Posterior cingulate gyrus (tissue), 11 donors: ENCODE measurements around the gene PCGF3.
"Not testable (repeated sequence)": the region's sequence is repeated elsewhere in the genome, so short reads cannot be mapped to it uniquely, and the experiment has no call there.

ENCODE experiments used
- DNase-seq, 10 donors: peaks; one replicate each; pipeline versions ENCODE4 v3.0.0 to v3.0.0-alpha.2; 2020 to 2021; ENCODE audit warnings: mixed read lengths in 3 of 10
- intact Hi-C: fragments of 100-400 bp; cut with DNase I; formaldehyde crosslinking; loops from one replicate; pipeline ENCODE4 v1.15.1; 2023

Gene PCGF3

GRCh38 chr4:666822-667544 lies 38.6 kb upstream of the PCGF3 start:
- peak in 4 of 10 donors; percentile 24 to 84 (median 64) for DNase-seq
- intact Hi-C loops = no loop called here

GRCh38 chr4:667545-667925 lies 38.1 kb upstream of the PCGF3 start:
- intact Hi-C loops = no loop called here
- DNase-seq = peak in 4 of 10 donors; percentile 15 to 35 (median 22)

DNA sequence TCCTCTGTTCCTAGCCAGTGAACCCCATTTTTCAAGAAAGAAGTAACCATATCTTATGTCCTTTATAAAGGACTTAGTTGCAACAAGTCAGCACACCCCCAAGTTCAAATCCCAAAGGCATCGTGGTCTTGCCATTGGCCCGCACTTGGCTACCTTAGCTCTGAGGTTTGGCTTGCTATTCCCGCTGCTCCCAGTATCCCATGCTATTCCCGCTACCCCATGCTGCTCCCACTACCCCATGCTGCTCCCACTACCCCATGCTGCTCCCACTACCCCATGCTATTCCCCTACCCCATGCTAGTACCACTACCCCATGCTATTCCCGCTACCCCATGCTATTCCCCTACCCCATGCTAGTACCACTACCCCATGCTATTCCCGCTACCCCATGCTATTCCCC lies 37.4 kb upstream of the PCGF3 start:
- intact Hi-C loops = not testable (repeated sequence)
- peak in 1 of 10 donors; percentile 68 for DNase-seq

GRCh38 chr4:669806-670559 lies 35.6 kb upstream of the PCGF3 start:
- intact Hi-C loops = loop anchor here (10.0 kb wide), 2 partner anchors 65 to 195 kb away; no protein-coding TSS in a partner anchor
- DNase-seq = peak in 3 of 10 donors; percentile 21 to 57 (median 47)

DNA sequence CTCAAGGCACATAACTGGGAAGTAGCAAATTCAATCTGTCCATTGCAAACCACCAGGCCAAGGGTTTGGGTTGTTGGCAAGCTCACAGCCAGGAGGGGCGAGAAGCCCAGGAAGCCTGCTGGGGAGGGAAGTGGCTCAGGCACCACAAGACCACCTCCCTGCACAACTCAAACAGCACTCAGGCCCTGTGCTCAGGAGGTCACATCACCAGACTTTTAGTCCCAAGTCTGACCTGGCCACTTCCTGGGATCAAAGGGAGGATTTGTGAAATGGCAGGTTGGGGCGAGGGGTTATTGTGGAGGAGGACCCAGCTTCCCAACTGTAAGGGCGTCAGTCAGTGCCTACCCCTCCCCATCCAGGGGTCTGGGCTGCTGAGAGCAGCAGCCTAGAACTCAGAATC lies 33.9 kb upstream of the PCGF3 start:
- DNase-seq = no peak
- intact Hi-C loops = loop anchor here (10.0 kb wide), 2 partner anchors 67 to 197 kb away; no protein-coding TSS in a partner anchor

- intact Hi-C loops = loop anchor here (10.0 kb wide), 2 partner anchors 69 to 199 kb away; no protein-coding TSS in a partner anchor
- peak in 2 of 10 donors; percentile 79 to 88 for DNase-seq
Observed at GRCh38 chr4:673349-674091, 32.1 kb upstream of the PCGF3 start.

DNA sequence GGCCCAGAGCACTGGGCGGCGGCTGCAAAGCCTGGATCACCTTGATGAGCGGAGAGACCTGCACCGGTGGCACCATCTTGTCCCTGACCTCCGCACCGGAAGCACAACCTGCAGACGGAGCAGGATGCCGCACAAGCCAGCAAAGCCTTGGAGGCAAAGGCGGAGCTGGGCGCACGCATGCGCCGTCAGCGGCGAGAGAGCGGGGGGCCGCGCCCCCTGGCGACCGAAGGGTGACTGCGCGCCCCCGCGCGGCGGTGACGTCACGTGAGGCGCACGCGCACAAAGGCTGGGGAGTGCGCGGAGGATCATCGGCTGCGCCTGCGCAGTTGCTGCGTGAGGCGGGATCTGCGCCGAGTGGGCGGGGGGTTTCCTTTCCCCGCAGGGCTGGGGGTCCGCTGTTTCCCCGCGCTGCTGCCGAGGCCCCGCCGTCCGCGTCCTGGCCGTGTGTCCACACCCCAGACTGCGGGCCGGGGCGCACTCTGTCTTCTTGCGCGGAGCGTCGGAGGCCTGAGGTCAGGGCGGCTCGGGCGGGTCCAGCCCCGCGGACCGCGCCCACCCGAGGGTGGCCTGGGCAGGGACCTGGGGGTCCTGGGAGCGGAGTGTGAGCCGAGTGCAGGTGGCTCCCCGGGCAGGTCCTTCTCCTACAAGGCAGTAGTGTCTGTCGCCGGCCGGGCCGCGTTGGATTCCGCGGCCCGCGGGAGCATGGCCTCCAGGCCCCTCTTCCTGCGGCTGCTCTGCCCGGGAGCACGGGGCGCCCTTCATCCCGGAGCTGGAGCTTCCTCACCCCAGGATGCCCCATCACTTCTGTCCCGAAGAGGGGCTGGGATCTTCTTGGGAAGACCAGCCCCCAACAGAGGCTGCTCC lies 31.2 kb upstream of the PCGF3 start, which contains the start of the genes ATP5ME and MYL5:
ATP5ME (minus strand) TSS at position 105 of the 864 bp plus-strand sequence; CDS start at position 76, 29 bp downstream.
MYL5 (plus strand) TSS at position 371 of the 864 bp plus-strand sequence. CDS start 3,485 bp downstream, outside the sequence.
- peak; percentile 91 to 99 (median 95) for DNase-seq
- intact Hi-C loops = loop anchor here (10.0 kb wide), 2 partner anchors 70 to 200 kb away; no protein-coding TSS in a partner anchor

DNA sequence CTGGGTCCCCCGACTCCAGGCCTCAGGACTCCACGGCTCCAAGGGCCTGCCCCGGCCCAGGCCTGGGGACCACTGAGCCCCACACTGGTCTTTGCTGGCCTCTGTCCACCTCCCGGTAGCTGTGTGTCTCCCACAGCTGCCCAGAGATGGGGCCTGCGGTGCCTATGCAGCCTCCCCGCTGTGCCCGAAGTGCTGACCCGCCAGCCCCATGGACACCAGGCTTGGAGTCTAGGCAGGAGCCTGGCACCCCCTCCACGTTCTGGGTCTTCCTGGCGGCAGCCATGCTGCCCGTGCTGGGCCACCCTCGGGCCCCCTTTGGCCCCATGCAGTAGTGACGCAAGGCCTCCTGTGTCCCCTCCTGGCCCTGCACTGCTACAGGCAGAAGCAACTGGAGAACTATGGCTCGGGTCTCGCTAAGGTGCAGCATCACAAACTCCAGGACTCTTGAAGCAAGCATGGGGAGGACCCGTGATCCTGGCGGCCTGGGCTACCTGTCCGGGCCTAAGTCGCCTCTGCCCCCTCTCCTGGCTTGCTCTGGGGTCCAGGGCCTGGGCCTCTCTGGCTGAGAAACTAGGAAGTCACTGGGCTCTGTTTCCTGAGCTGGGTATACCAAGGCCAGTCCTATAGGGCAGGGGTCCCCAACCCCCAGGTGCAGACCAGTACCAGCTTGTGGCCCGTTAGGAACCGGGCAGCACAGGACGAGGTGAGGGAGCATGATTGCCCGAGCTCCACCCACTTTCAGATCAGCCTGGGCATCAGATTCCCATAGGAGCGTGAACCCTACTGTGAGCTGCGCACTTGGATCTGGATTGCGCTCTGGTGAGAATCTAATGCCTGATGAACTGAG lies 30.4 kb upstream of the PCGF3 start:
- DNase-seq = peak in 2 of 10 donors; percentile 73 to 87
- intact Hi-C loops = loop anchor here (10.0 kb wide), 2 partner anchors 70 to 200 kb away; no protein-coding TSS in a partner anchor

DNA sequence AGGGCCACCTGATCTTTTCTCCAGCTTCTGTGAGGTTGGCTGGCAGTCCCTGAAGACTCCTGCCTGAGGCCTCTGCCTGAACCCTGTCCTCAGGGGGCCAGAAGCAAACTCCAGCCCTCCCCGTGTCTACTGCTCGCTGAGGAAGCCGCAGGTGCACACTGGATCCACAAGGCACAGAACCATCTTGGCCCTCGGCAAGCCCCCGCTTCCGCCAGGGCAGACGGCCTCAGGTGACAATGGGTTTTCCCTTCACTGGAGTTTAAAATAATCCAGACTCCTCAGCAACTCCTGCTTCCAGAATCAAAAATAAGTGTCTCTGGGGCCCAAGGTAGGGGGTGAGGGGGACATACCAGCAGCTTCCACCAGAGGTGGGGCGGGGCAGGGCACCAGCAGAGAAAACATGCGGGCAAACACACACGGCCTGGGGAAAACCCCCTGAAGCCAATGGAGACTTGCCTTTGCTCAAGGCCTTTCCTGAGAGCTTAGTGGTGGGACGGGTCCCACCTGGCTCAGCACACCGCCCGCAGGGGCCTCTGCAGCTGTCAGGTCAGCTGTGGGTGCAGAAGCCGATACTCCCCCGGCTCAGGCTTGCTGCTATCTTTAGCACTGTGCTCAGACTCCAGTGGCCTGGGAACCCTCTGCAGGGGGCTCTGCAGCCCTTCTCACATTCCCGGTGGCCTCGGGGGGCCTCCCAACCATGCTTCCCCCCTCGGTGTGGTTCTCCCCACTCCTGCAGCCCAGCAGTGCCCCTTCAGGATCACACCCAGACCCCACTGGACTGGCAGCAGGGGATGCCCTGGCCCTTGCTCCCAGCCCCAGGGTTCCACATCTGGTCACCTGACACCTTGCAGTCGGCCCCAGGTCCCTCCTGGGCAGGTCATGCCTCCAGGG lies 29.4 kb upstream of the PCGF3 start:
- DNase-seq = peak in 1 of 10 donors; percentile 64
- intact Hi-C loops = loop anchor here (10.0 kb wide), 2 partner anchors 71 to 201 kb away; no protein-coding TSS in a partner anchor

GRCh38 chr4:676871-677235 lies 28.8 kb upstream of the PCGF3 start:
- DNase-seq = peak in 1 of 10 donors; percentile 79
- intact Hi-C loops = loop anchor here (10.0 kb wide), 2 partner anchors 72 to 202 kb away; no protein-coding TSS in a partner anchor

DNA sequence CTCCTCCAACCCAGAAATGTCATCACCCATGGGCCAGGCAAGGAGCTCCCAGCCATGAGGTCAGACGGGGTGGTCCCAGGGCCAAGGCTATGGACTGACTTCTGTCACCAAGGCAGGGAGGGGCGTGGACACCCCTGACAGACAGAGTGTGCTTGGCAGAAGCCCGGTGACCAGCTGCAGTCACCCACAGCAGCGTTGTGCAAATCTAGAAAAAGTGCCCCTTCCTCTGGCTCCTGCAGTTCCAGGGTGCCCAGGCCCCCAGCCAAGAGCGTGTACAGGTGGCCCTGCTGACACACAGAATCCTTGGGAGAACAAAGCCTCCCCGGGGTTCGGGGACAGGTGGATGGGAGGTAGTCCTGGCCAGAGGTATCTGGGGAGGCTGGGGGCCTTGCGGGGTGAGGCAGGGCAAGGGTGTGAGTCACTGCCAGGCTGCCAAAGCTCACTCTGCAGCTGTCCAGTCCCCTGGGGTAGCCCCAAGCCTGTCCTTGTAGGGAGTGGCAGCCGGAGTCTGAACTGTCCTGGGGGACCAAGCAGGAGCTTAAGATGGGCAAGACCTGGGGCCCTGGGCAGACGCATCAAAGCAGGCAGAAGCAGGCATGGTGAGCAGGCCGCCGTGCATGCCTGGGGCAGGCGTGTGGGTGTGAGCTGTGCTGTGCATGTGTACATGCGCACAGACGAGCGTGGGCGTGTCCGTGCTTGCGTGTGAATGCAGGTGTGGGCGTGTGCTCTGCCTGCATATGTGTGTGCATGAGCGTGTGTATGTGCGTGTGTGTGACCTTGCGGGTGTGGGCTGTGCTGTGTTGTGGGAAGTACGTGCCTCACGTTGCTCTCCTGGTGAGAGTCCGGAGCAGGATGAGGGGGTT lies 28.0 kb upstream of the PCGF3 start:
- intact Hi-C loops = loop anchor here (10.0 kb wide), 2 partner anchors 73 to 203 kb away; no protein-coding TSS in a partner anchor
- peak in 4 of 10 donors; percentile 38 to 91 (median 76) for DNase-seq

DNA sequence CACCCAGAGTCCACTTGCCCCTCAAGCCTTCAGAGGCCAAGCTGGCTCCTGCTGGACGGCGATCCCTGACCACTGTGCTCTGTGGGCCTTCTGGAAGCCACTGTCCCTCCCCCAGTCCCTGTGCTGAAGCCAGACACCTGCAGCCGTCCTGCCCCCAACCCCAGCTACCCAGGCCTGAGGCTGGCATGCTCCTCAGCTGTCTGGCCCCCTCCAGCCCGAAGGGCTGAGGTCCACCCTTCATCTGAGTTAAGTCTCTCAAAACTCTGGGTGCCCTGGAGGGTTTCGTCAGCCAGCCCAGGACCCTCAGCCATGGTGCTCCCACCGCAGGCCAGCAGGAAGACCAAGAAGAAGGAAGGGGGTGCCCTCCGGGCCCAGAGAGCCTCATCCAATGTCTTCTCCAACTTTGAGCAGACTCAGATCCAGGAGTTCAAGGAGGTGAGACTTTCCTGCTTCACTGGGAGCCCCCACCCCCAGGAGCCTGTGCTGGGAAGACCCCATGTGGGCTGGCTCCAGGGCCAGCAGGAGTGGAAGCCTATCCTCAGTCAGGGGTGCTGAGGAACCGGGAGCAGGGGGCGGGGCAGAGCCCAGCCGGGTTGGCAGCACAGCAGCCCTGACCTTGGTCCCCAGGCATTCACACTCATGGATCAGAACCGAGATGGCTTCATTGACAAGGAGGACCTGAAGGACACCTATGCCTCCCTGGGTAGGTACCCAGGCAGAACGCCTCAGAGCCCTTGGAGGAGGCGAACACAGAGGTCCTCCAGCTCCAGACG lies 27.1 kb upstream of the PCGF3 start:
- DNase-seq = peak in 1 of 10 donors; percentile 75
- intact Hi-C loops = loop anchor here (10.0 kb wide), 2 partner anchors 74 to 204 kb away; no protein-coding TSS in a partner anchor

DNA sequence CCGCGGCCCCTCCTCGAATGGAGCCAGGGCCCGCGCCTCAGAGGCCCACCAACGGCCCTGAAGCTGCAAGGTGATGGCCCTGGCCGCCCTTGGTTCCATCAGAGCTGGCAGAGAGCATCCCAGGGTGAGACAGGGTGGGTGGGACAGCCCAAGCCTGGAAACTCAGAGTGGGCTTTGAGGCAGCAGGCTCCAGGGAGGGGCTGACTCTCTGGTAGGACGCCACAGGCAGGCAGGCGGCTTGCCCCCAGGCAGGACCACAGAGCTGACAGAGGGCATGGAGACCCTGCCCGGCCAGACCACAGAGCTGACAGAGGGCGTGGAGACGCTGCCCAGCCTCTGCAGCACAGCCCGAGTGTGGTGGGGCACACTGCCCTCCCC lies 26.5 kb upstream of the PCGF3 start:
- DNase-seq = peak in 1 of 10 donors; percentile 72
- intact Hi-C loops = loop anchor here (10.0 kb wide), 2 partner anchors 74 to 204 kb away; no protein-coding TSS in a partner anchor

- intact Hi-C loops = loop anchor here (10.0 kb wide), 2 partner anchors 75 to 205 kb away; no protein-coding TSS in a partner anchor
- DNase-seq = no peak
Observed at GRCh38 chr4:679629-680028, 26.0 kb upstream of the PCGF3 start.

DNA sequence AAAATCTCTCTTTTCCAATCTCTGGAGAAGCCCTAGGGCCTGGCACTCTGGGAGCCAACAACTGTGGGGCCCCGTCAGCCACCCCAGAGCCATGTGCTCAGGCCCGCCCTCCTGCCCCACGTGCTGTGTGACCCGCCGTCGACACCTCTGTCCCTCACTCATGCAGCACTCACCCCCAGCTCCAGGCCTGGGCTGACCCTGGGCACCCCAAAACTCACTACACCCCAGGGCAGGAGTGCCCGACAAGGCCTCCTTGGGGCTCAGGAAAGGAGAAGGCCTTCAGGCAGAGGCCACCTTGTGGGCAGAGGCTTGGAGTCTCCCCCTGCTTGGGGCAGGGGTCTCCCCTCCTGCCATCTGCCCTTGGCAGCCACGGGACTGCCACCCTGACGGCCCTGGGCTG lies 25.5 kb upstream of the PCGF3 start:
- peak in 1 of 10 donors; percentile 43 for DNase-seq
- intact Hi-C loops = no loop called here
